Trophoblast cell (in vitro differentiated cells and primary cell): Measurements from ENCODE around the gene DNAJB9.

ENCODE experiments used
- DNase-seq, 2 donors: peaks; one replicate each; pipeline ENCODE4 v3.0.0-alpha.2; 2016
- H2AFZ ChIP-seq: 2 replicates; pipeline ENCODE4 v1.6.1; 2013; ENCODE audit warnings: low read length, moderate library complexity, mild to moderate bottlenecking; ENCODE audit not compliant: insufficient read depth, poor library complexity
- H2AK5ac ChIP-seq: 2 replicates; pipeline ENCODE4 v1.6.1; 2013; ENCODE audit warnings: mild to moderate bottlenecking, low read length
- H2BK120ac ChIP-seq: 2 replicates; pipeline ENCODE4 v1.6.1; 2013; ENCODE audit warnings: low read length, mild to moderate bottlenecking, moderate library complexity; ENCODE audit not compliant: insufficient read depth, poor library complexity
- H2BK12ac ChIP-seq: 2 replicates; pipeline ENCODE4 v1.6.1; 2013; ENCODE audit warnings: mild to moderate bottlenecking, low read length, moderate library complexity
- H2BK5ac ChIP-seq: 2 replicates; pipeline ENCODE4 v1.6.1; 2013; ENCODE audit warnings: low read length, low read depth, moderate library complexity, mild to moderate bottlenecking; ENCODE audit not compliant: poor library complexity
- H3K14ac ChIP-seq: 2 replicates; pipeline ENCODE4 v1.6.1; 2013; ENCODE audit warnings: mild to moderate bottlenecking, low read length
- H3K18ac ChIP-seq: 2 replicates; pipeline ENCODE4 v1.6.1; 2013; ENCODE audit warnings: mild to moderate bottlenecking, low read length
- H3K23ac ChIP-seq: 2 replicates; pipeline ENCODE4 v1.6.1; 2013; ENCODE audit warnings: low read length
- H3K27ac ChIP-seq: 2 replicates; pipeline ENCODE4 v1.5.1; 2013; ENCODE audit warnings: low read depth, mild to moderate bottlenecking, inconsistent platforms, low read length, moderate library complexity
- H3K27me3 ChIP-seq: 2 replicates; pipeline ENCODE4 v1.6.1; 2013; ENCODE audit warnings: inconsistent platforms, mild to moderate bottlenecking, low read length, moderate library complexity; ENCODE audit not compliant: insufficient read depth
- H3K36me3 ChIP-seq, 2 experiments: 1 replicate in 1 of 2; 2 replicates in 1 of 2; pipeline ENCODE4 v1.6.1; 2013; ENCODE audit warnings: low read length in 2 of 2, mild to moderate bottlenecking in 2 of 2, moderate library complexity in 1 of 2; ENCODE audit not compliant: insufficient read depth in 2 of 2, control insufficient read depth in 1 of 2
- H3K4ac ChIP-seq: 2 replicates; pipeline ENCODE4 v1.6.1; 2013; ENCODE audit warnings: low read depth, mild to moderate bottlenecking, low read length, moderate library complexity
- H3K4me1 ChIP-seq, 2 experiments: 1 replicate in 1 of 2; 2 replicates in 1 of 2; pipeline ENCODE4 v1.6.1; 2013; ENCODE audit warnings: low read length in 2 of 2, mild to moderate bottlenecking in 2 of 2, moderate library complexity in 1 of 2; ENCODE audit not compliant: insufficient read depth in 2 of 2, control insufficient read depth in 1 of 2
- H3K4me2 ChIP-seq: 2 replicates; pipeline ENCODE4 v1.6.1; 2013; ENCODE audit warnings: inconsistent platforms, mild to moderate bottlenecking, low read length, moderate library complexity
- H3K4me3 ChIP-seq: 2 replicates; pipeline ENCODE4 v1.5.1; 2013; ENCODE audit warnings: mild to moderate bottlenecking, low read depth, low read length, inconsistent platforms
- H3K79me1 ChIP-seq: one replicate; pipeline ENCODE4 v1.6.1; 2013; ENCODE audit warnings: low read length
- H3K79me2 ChIP-seq: 2 replicates; pipeline ENCODE4 v1.6.1; 2013; ENCODE audit warnings: low read length, mild to moderate bottlenecking; ENCODE audit not compliant: control insufficient read depth, insufficient read depth, poor library complexity
- H3K9ac ChIP-seq: 2 replicates; pipeline ENCODE4 v1.6.1; 2013; ENCODE audit warnings: mild to moderate bottlenecking, low read length
- H3K9me3 ChIP-seq: 2 replicates; pipeline ENCODE4 v1.6.1; 2013; ENCODE audit warnings: low read depth, mild to moderate bottlenecking, control low read depth, inconsistent platforms, low read length; ENCODE audit not compliant: insufficient read depth
- H4K12ac ChIP-seq: 2 replicates; pipeline ENCODE4 v1.6.1; 2013; ENCODE audit warnings: low read depth, mild to moderate bottlenecking, low read length, moderate library complexity
- H4K8ac ChIP-seq: 2 replicates; pipeline ENCODE4 v1.6.1; 2013; ENCODE audit warnings: low read depth, mild to moderate bottlenecking, low read length, moderate library complexity
- H4K91ac ChIP-seq: one replicate; pipeline ENCODE4 v1.6.1; 2013; ENCODE audit warnings: low read depth, mild to moderate bottlenecking, low read length, moderate library complexity
- WGBS: extraction: QIAGEN DNeasy Blood & Tissue Kit; methylation state at CpG from one replicate; pipeline ENCODE4 v1.1.7; 2013; ENCODE audit warnings: missing lambda C conversion rate; ENCODE audit not compliant: insufficient read length, insufficient coverage; ENCODE audit errors: extremely low coverage; 5-methylcytosine and 5-hydroxymethylcytosine counted together

The DNAJB9 gene

DNA sequence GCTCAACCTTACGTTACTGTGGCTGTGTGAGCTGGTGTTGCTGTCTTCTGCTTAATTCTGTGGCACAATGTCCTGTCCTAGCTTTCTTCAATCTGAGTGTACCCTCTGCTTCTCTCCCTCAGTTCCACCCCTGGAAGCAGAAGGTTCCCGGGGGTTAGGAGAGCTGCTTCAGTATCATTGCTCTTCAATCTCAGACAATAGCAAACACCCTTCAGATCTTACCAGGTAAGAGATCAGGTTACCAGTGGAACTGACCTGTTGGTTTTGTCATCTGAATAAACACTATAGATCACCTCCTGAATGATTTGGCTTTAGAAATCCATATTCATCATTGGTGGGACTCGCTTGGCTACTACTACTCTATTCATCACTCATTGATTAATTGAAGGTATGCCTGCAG lies 48.4 kb downstream of the DNAJB9 start:
- H3K4ac ChIP-seq = no peak overlapping the region
- no peak overlapping the region for H4K91ac ChIP-seq
- no peak overlapping the region for H3K14ac ChIP-seq
- H4K8ac ChIP-seq = no peak overlapping the region
- H3K36me3 ChIP-seq = no peaks in the 10 kb centered on the region
- WGBS = no CpG with 5 or more reads among the region's 3 CpGs
- no peak overlapping the region for H2BK120ac ChIP-seq
- peak overlapping the region; percentile 62 for H4K12ac ChIP-seq
- H3K18ac ChIP-seq = no peak overlapping the region
- no peaks in the 10 kb centered on the region for H3K79me1 ChIP-seq
- no peaks in the 10 kb centered on the region for H3K79me2 ChIP-seq
- H3K9ac ChIP-seq = no peak overlapping the region
- no peaks in the 10 kb centered on the region for H3K27me3 ChIP-seq
- H2BK5ac ChIP-seq = no peak overlapping the region
- H3K23ac ChIP-seq = no peak overlapping the region
- H2AFZ ChIP-seq = no peak overlapping the region
- H3K4me1 ChIP-seq = no peaks in the 10 kb centered on the region
- no peaks in the 10 kb centered on the region for H3K9me3 ChIP-seq
- no peak overlapping the region for H3K4me3 ChIP-seq
- H2AK5ac ChIP-seq = no peak overlapping the region
- H3K4me2 ChIP-seq = no peak overlapping the region
- no peak overlapping the region for H3K27ac ChIP-seq
- DNase-seq = no peak
- no peak overlapping the region for H2BK12ac ChIP-seq

GRCh38 chr7:108623220-108623619 lies 53.5 kb downstream of the DNAJB9 start:
- H3K14ac ChIP-seq = no peak overlapping the region
- peaks cover 5% of the 10 kb centered on the region for H3K9me3 ChIP-seq
- H4K91ac ChIP-seq = no peak overlapping the region
- no peak overlapping the region for H2BK5ac ChIP-seq
- no peak overlapping the region for H3K18ac ChIP-seq
- no peak overlapping the region for H3K4me2 ChIP-seq
- H2BK120ac ChIP-seq = no peak overlapping the region
- no peaks in the 10 kb centered on the region for H3K4me1 ChIP-seq
- H3K36me3 ChIP-seq = no peaks in the 10 kb centered on the region
- no peak overlapping the region for H3K9ac ChIP-seq
- H4K8ac ChIP-seq = no peak overlapping the region
- no peak overlapping the region for H3K4me3 ChIP-seq
- H3K27ac ChIP-seq = no peak overlapping the region
- no peaks in the 10 kb centered on the region for H3K79me1 ChIP-seq
- H2AFZ ChIP-seq = no peak overlapping the region
- no peak overlapping the region for H2BK12ac ChIP-seq
- no peaks in the 10 kb centered on the region for H3K27me3 ChIP-seq
- peak overlapping the region; percentile 99 for H3K23ac ChIP-seq
- no peak overlapping the region for H2AK5ac ChIP-seq
- no peaks in the 10 kb centered on the region for H3K79me2 ChIP-seq
- H4K12ac ChIP-seq = no peak overlapping the region
- no peak for DNase-seq
- H3K4ac ChIP-seq = no peak overlapping the region
- no CpG with 5 or more reads among the region's 5 CpGs for WGBS
